ENCODE measurements around the gene MAP3K2.

MAP3K2 gene

GRCh38 chr2:127401757-127402695, 14.3 kb upstream of the MAP3K2 start:
- TF ChIP-seq, protein P1, sequence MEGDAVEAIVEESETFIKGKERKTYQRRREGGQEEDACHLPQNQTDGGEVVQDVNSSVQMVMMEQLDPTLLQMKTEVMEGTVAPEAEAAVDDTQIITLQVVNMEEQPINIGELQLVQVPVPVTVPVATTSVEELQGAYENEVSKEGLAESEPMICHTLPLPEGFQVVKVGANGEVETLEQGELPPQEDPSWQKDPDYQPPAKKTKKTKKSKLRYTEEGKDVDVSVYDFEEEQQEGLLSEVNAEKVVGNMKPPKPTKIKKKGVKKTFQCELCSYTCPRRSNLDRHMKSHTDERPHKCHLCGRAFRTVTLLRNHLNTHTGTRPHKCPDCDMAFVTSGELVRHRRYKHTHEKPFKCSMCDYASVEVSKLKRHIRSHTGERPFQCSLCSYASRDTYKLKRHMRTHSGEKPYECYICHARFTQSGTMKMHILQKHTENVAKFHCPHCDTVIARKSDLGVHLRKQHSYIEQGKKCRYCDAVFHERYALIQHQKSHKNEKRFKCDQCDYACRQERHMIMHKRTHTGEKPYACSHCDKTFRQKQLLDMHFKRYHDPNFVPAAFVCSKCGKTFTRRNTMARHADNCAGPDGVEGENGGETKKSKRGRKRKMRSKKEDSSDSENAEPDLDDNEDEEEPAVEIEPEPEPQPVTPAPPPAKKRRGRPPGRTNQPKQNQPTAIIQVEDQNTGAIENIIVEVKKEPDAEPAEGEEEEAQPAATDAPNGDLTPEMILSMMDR (IDR thresholded peaks at IDR 0.05; ENCODE audit: insufficient read depth, missing control alignments) = no peak
- FAIRE-seq (no peak), DNase-seq (ENCODE audit: insufficient read length, low spot score) (no peak)

DNA sequence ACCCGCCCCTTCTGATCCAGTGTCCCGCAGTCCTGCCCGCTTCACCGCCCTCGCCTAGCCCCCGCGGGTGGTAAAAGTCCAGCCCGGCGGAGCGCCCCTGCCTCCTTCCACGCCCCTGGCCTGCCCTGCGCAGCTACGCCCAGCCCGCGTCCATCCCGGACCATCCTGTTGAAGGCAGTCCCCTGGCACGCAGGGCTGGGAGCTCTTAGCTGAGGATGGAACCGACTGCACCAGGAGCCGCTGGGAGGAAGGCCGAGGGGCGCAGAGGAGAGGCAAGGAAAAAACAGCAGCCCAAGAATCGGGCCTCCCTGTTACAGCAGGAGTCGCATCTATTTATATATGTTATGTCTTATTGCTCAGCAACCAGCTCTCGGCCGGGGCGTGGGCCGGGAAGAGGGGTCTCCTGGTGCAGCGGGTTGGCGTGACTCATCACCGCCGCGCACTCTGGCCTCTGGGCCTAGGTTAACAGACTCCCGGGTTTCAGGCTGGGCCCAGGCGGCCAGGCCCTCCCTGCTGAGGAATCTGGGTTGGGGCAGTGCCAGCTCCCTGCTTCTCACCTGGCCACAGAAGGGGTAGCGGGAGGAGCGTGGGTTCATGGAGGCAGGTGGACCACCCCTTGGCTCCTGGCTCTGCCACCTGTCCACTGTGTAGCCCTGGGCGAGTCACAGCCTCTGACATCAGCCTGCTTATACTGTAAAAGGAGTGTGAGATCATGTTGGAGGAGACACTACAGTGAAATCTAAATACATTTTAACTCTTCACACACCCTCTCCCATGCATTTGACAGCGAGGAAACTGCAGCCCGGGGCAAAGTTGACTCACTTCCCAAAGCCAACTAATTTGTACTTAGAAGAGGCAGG, 13.4 kb upstream of the MAP3K2 start:
- DNase-seq (ENCODE audit: insufficient read length, low spot score) = no peak
- TF ChIP-seq, protein P1 (IDR thresholded peaks at IDR 0.05; ENCODE audit: insufficient read depth, missing control alignments) = no peak
- no peak for FAIRE-seq

- no peak for DNase-seq (ENCODE audit: insufficient read length, low spot score)
- TF ChIP-seq, protein P1 (IDR thresholded peaks at IDR 0.05; ENCODE audit: insufficient read depth, missing control alignments) = no peak
- FAIRE-seq = no peak
These were observed 12.7 kb upstream of the MAP3K2 start for GRCh38 chr2:127400533-127400896.

- FAIRE-seq = no peak
- TF ChIP-seq, protein P1 (IDR thresholded peaks at IDR 0.05; ENCODE audit: insufficient read depth, missing control alignments) = no peak
- DNase-seq (ENCODE audit: insufficient read length, low spot score) = no peak
These were observed 10.4 kb upstream of the MAP3K2 start for GRCh38 chr2:127398239-127398590.

DNA sequence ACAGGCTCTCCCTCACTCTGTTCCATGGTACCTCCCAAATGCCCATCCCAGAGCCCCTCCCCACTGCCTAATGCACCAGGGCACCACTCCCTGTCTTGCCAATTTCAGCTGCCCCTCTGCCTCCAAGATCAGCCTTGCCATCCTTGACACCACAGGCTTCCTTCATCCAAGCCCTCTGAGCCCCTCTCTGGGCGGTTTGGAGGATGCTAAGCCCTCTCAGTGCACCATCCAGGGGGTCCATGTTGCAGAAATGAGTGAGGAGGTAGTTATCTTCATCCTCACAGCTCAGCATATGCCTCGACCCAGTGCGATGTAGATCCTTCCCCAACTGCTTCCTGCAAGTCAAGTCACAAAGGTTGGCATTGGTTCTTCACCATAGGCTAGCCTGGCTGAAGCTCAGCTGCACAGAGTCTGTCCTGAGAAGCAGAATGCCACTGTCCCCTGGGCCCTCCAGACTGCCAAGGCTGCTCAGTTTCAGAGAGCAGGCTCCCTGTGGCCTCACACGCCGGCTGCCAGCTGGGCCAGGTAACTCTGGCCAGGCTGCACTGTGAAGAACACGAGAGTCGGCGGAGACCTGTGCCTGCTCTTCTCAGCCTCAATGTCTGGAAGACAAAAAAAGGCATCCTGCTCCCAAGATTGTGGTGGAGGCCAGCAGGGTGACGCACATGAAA, 9.9 kb upstream of the MAP3K2 start:
- TF ChIP-seq, protein P1 (IDR thresholded peaks at IDR 0.05; ENCODE audit: insufficient read depth, missing control alignments) = no peak
- no peak for FAIRE-seq
- DNase-seq (ENCODE audit: insufficient read length, low spot score) = no peak

DNA sequence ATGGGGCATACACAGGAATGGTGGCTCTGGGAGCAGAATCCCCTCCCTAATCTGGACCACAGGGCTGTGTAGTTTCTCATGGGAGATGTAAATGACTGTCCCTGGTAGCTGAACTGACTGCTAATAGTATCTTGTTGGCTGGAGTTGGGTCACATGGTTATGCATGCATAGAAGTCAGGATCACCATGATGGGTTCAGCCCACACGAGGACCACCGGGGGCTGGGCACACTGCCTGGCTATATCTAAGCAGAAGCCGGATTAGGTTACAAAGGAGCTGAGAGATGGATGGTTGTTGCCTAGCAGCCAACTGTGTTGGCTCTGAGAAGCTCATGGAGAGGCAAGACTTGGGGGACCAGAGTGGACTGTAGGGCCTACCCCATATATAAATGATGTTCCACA, 6.7 kb upstream of the MAP3K2 start:
- TF ChIP-seq, protein P1 (IDR thresholded peaks at IDR 0.05; ENCODE audit: insufficient read depth, missing control alignments) = no peak
- DNase-seq (ENCODE audit: insufficient read length, low spot score) (no peak), FAIRE-seq (no peak)
